IMR-90 (cell line): ENCODE results near the gene CCR3. TPM values are rescaled to one million over a fixed set of nuclear protein-coding genes. Genes with fewer than 3 reads are reported as not detected.

ENCODE experiments used
- ATAC-seq: fragments of 200-7000 bp; cut with Tn5 transposase; 2 replicates; pipeline ENCODE4 v1.9.1; 2020; ENCODE audit warnings: low read depth, mild to moderate bottlenecking, moderate library complexity
- BruUV-seq: library from RNA; stranded (reverse); fragments of 400-500 nt; replicated peaks from 2 replicates; lab custom pipeline; 2021; lab: Mats Ljungman, UMichigan
- CTCF ChIA-PET: fragments of 300-600 bp; formaldehyde crosslinking; extraction: SDS; loops from one replicate; lab custom pipeline; 2021; ENCODE audit warnings: antibody characterized with exemption; lab: Yijun Ruan, JAX
- POLR2A ChIA-PET: fragments of 300-600 bp; sonication (Branson Sonifier 250); formaldehyde crosslinking; loops from one replicate; lab custom pipeline; 2022; ENCODE audit warnings: antibody characterized with exemption; ENCODE audit not compliant: unreplicated experiment; lab: Charles Lee
- DNase-seq: peaks from one replicate; pipeline ENCODE4 v3.0.0; 2013
- H2AFZ ChIP-seq: replicated peaks from 2 replicates; pipeline ENCODE3; 2013; ENCODE audit warnings: low read length, mild to moderate bottlenecking; ENCODE audit not compliant: poor library complexity
- H2AK5ac ChIP-seq: 2 replicates; pipeline ENCODE4 v1.6.1; 2013; ENCODE audit warnings: low read depth, low read length, inconsistent platforms
- H2AK9ac ChIP-seq: replicated peaks from 2 replicates; pipeline ENCODE3; 2013; ENCODE audit warnings: mild to moderate bottlenecking, low read depth, low read length, moderate library complexity; ENCODE audit not compliant: poor library complexity
- H2BK120ac ChIP-seq: 2 replicates; pipeline ENCODE4 v1.6.1; 2013; ENCODE audit warnings: low read depth, low read length, inconsistent platforms
- H2BK15ac ChIP-seq: 3 replicates; pipeline ENCODE4 v1.6.1; 2013; ENCODE audit warnings: low read depth, low read length, inconsistent platforms
- H2BK20ac ChIP-seq: 2 replicates; pipeline ENCODE4 v1.6.1; 2013; ENCODE audit warnings: low read depth, mild to moderate bottlenecking, inconsistent platforms, low read length, moderate library complexity
- H2BK5ac ChIP-seq: 2 replicates; pipeline ENCODE4 v1.6.1; 2013; ENCODE audit warnings: mild to moderate bottlenecking, low read depth, low read length, inconsistent platforms; ENCODE audit not compliant: poor library complexity, severe bottlenecking
- H3K14ac ChIP-seq: replicated peaks from 2 replicates; pipeline ENCODE4 v1.6.1; 2013; ENCODE audit warnings: low read depth, low read length, inconsistent platforms
- H3K18ac ChIP-seq: 2 replicates; pipeline ENCODE4 v1.6.1; 2013; ENCODE audit warnings: low read depth, low read length, control low read depth
- H3K23ac ChIP-seq: 2 replicates; pipeline ENCODE4 v1.6.1; 2013; ENCODE audit warnings: low read depth, low read length, inconsistent platforms
- H3K27ac ChIP-seq: 2 replicates; pipeline ENCODE4 v1.5.1; 2013; ENCODE audit warnings: mild to moderate bottlenecking, control low read depth, low read length; ENCODE audit not compliant: insufficient read depth
- H3K27me3 ChIP-seq: 2 replicates; pipeline ENCODE4 v1.6.1; 2013; ENCODE audit warnings: low read length; ENCODE audit not compliant: control insufficient read depth, insufficient read depth
- H3K36me3 ChIP-seq: 2 replicates; pipeline ENCODE4 v1.6.1; 2013; ENCODE audit warnings: low read length, mixed read lengths; ENCODE audit not compliant: control insufficient read depth, insufficient read depth
- H3K4ac ChIP-seq: 2 replicates; pipeline ENCODE4 v1.6.1; 2013; ENCODE audit warnings: low read depth, low read length, inconsistent platforms
- H3K4me1 ChIP-seq: 2 replicates; pipeline ENCODE4 v1.6.1; 2013; ENCODE audit warnings: low read length, mixed read lengths; ENCODE audit not compliant: control insufficient read depth, insufficient read depth
- H3K4me2 ChIP-seq: 2 replicates; pipeline ENCODE4 v1.6.1; 2013; ENCODE audit warnings: low read depth, mild to moderate bottlenecking, control low read depth, low read length, moderate library complexity
- H3K4me3 ChIP-seq: 2 replicates; pipeline ENCODE4 v1.5.1; 2013; ENCODE audit warnings: low read depth, mild to moderate bottlenecking, control low read depth, low read length, moderate library complexity; ENCODE audit not compliant: insufficient read depth
- H3K56ac ChIP-seq: 2 replicates; pipeline ENCODE4 v1.6.1; 2013; ENCODE audit warnings: low read length, inconsistent platforms; ENCODE audit not compliant: insufficient read depth; ENCODE audit errors: extremely low read depth
- H3K79me1 ChIP-seq, 2 experiments: 2 replicates each; pipeline ENCODE4 v1.6.1; 2013; ENCODE audit warnings: low read length in 2 of 2, inconsistent platforms in 1 of 2, low read depth in 1 of 2
- H3K9ac ChIP-seq: 2 replicates; pipeline ENCODE4 v1.6.1; 2013; ENCODE audit warnings: low read depth, low read length, control low read depth
- H3K9me1 ChIP-seq: 2 replicates; pipeline ENCODE4 v1.6.1; 2013; ENCODE audit warnings: low read length, inconsistent platforms; ENCODE audit not compliant: insufficient read depth
- H3K9me3 ChIP-seq: 2 replicates; pipeline ENCODE4 v1.6.1; 2013; ENCODE audit warnings: low read length; ENCODE audit not compliant: control insufficient read depth, insufficient read depth
- H4K20me1 ChIP-seq: 2 replicates; pipeline ENCODE4 v1.6.1; 2013; ENCODE audit warnings: low read length, inconsistent platforms; ENCODE audit not compliant: insufficient read depth
- H4K5ac ChIP-seq: 2 replicates; pipeline ENCODE4 v1.6.1; 2013; ENCODE audit warnings: mild to moderate bottlenecking, low read depth, low read length, control low read depth
- H4K8ac ChIP-seq, 2 experiments: 2 replicates each; pipeline ENCODE4 v1.6.1; 2013; ENCODE audit warnings: low read depth in 2 of 2, low read length in 2 of 2, control low read depth in 1 of 2, inconsistent platforms in 1 of 2
- H4K91ac ChIP-seq: 2 replicates; pipeline ENCODE4 v1.6.1; 2013; ENCODE audit warnings: low read depth, low read length, inconsistent platforms; ENCODE audit not compliant: insufficient read depth
- BHLHE40 ChIP-seq: fragments of 150-350 bp; IDR thresholded peaks from 2 replicates; pipeline ENCODE4 v1.6.1; 2016; ENCODE audit warnings: mild to moderate bottlenecking, low read depth, low read length
- CEBPB ChIP-seq: IDR thresholded peaks from 2 replicates; pipeline ENCODE4 v1.6.1; 2012; ENCODE audit warnings: low read depth, low read length, improper control_type of control experiment
- CHD1 ChIP-seq: IDR thresholded peaks from 2 replicates; pipeline ENCODE4 v1.6.1; 2012; ENCODE audit warnings: low read depth, low read length, improper control_type of control experiment
- FOS ChIP-seq: fragments of 150-350 bp; IDR thresholded peaks from 2 replicates; pipeline ENCODE4 v1.6.1; 2016; ENCODE audit warnings: low read depth, low read length
- MAFK ChIP-seq: IDR thresholded peaks from 2 replicates; pipeline ENCODE4 v1.6.1; 2012; ENCODE audit warnings: low read depth, low read length, improper control_type of control experiment
- MAZ ChIP-seq: IDR thresholded peaks from 2 replicates; pipeline ENCODE4 v1.6.1; 2012; ENCODE audit warnings: low read depth, mild to moderate bottlenecking, low read length, improper control_type of control experiment, moderate library complexity, borderline replicate concordance
- MXI1 ChIP-seq: IDR thresholded peaks from 2 replicates; pipeline ENCODE4 v1.6.1; 2012; ENCODE audit warnings: low read depth, mild to moderate bottlenecking, low read length, moderate library complexity, borderline replicate concordance
- NFE2L2 ChIP-seq: fragments of 150-350 bp; IDR thresholded peaks from 2 replicates; pipeline ENCODE4 v1.6.1; 2016; ENCODE audit warnings: low read depth, mild to moderate bottlenecking, low read length
- POLR2A ChIP-seq: IDR thresholded peaks from 2 replicates; pipeline ENCODE4 v1.6.1; 2012; ENCODE audit warnings: mild to moderate bottlenecking, low read depth, low read length
- RAD21 ChIP-seq: IDR thresholded peaks from 2 replicates; pipeline ENCODE4 v1.6.1; 2012; ENCODE audit warnings: low read length, improper control_type of control experiment
- RCOR1 ChIP-seq: IDR thresholded peaks from 2 replicates; pipeline ENCODE4 v1.6.1; 2012; ENCODE audit warnings: mild to moderate bottlenecking, low read length, improper control_type of control experiment; ENCODE audit not compliant: insufficient replicate concordance
- RFX5 ChIP-seq: IDR thresholded peaks from 2 replicates; pipeline ENCODE4 v1.8.0; 2012; ENCODE audit warnings: low read depth, mild to moderate bottlenecking, low read length, moderate library complexity
- SMC3 ChIP-seq: fragments of 150-350 bp; IDR thresholded peaks from 2 replicates; pipeline ENCODE4 v1.6.1; 2016; ENCODE audit warnings: low read depth, mild to moderate bottlenecking, antibody characterized with exemption, low read length, moderate library complexity
- WGBS, 2 experiments: methylation state at CpG; one replicate each; pipeline versions ENCODE4 v1.1.5 to v1.1.7; 2013; ENCODE audit warnings: missing lambda C conversion rate in 2 of 2; ENCODE audit not compliant: insufficient read length in 1 of 2; ENCODE audit errors: extremely low coverage in 2 of 2; 5-methylcytosine and 5-hydroxymethylcytosine counted together
- dilution Hi-C: fragments of 300-500 bp; cut with HindIII; formaldehyde crosslinking; loops from one replicate; pipeline ENCODE4 v1.14.3; 2018; ENCODE audit warnings: low sequenced_read_pairs; ENCODE audit not compliant: unreplicated experiment
- in situ Hi-C: fragments of 300-500 bp; cut with MboI; formaldehyde crosslinking; loops from 3 replicates; pipeline ENCODE4 v1.14.3; 2019; ENCODE audit warnings: low sequenced_read_pairs, inconsistent platforms, mixed read lengths
- intact Hi-C: fragments of 100-400 bp; cut with micrococcal nuclease; formaldehyde crosslinking; loops from 2 replicates; pipeline ENCODE4 v1.10.0; 2022
- polyA plus RNA-seq, 3 experiments: library from polyadenylated mRNA; depleted of rRNA; stranded (reverse); fragments of >200 nt; gene quantifications; 2 replicates each; pipeline ENCODE4 v1.2.3, GENCODE V29; 2012; ENCODE audit warnings: low replicate concordance in 1 of 3
- total RNA-seq: library from RNA; depleted of rRNA; stranded (reverse); fragments of >200 nt; gene quantifications from 2 replicates; pipeline ENCODE4 v1.2.3, GENCODE V29; 2012
- TF ChIP-seq, protein P1 (sequence below): conservative IDR thresholded peaks from 2 replicates; pipeline ENCODE4 v1.5.1; 2012; ENCODE audit warnings: mild to moderate bottlenecking, low read depth, low read length, improper control_type of control experiment
- TF ChIP-seq, protein P2 (sequence below): fragments of 150-350 bp; IDR thresholded peaks from 2 replicates; pipeline ENCODE4 v1.6.1; 2017; ENCODE audit warnings: mild to moderate bottlenecking, antibody characterized with exemption, low read length, low read depth
- TF ChIP-seq, protein P3 (sequence below): fragments of 150-350 bp; IDR thresholded peaks from 2 replicates; pipeline ENCODE4 v1.6.1; 2016; ENCODE audit warnings: low read depth, mild to moderate bottlenecking, low read length, moderate library complexity, borderline replicate concordance

CCR3 gene
- total and polyA plus RNA-seq, 2 of the 4 experiments (the other 2 are of a cell fraction), result not detected

DNA sequence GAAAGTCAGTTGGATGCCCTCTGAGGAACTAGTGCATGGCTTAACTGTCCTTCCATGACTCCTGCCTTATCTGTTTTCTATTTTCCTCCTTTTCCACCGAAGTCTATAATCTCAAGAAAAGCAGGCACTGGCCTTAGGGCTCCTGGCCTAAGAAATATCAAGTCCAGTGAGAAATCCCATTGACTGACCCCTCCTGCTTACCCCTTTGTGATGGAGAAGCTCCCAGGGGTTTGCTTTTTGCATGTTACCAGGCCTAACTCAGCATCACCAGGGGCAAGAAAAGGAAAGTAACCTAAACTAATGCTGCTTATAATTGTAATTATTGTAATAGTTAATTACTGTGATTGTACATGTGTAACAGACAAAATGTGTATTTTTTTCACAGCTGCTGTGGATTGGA, 21.7 kb downstream of the CCR3 start:
- no peaks in the 10 kb centered on the region for H3K9me1 ChIP-seq
- no peak overlapping the region for H4K91ac ChIP-seq
- H3K4me1 ChIP-seq, result no peaks in the 10 kb centered on the region
- ChIA-PET CTCF (no interaction called here), POLR2A (no interaction called here)
- H3K9ac ChIP-seq, result no peak overlapping the region
- no peak overlapping the region for H3K18ac ChIP-seq
- H3K36me3 ChIP-seq, result no peaks in the 10 kb centered on the region
- no CpG with 5 or more reads among the region's 1 CpG for WGBS, 2 experiments
- no peak overlapping the region for H2BK20ac ChIP-seq
- no peak overlapping the region for H3K4me2 ChIP-seq
- BruUV-seq, result no TSS peak
- H2AFZ ChIP-seq, result no peak overlapping the region
- no peak overlapping the region for H2BK120ac ChIP-seq
- H4K5ac ChIP-seq, result no peak overlapping the region
- ATAC-seq, result no peak
- intact Hi-C loops (no loop called here), in situ Hi-C loops (no loop called here), dilution Hi-C loops (no loop called here)
- H3K4ac ChIP-seq, result no peak overlapping the region
- no peak overlapping the region for H2BK5ac ChIP-seq
- no peak overlapping the region for H2AK9ac ChIP-seq
- H3K79me1 ChIP-seq, result no peaks in the 10 kb centered on the region
- DNase-seq, result no peak
- H3K14ac ChIP-seq, result no peak overlapping the region
- no peak overlapping the region for H3K23ac ChIP-seq
- no peaks in the 10 kb centered on the region for H4K20me1 ChIP-seq
- H3K27ac ChIP-seq, result no peak overlapping the region
- no peaks in the 10 kb centered on the region for H3K9me3 ChIP-seq
- no peak for TF ChIP-seq MAZ
- no peak for TF ChIP-seq CHD1
- no peak for TF ChIP-seq MAFK
- TF ChIP-seq, protein P1, sequence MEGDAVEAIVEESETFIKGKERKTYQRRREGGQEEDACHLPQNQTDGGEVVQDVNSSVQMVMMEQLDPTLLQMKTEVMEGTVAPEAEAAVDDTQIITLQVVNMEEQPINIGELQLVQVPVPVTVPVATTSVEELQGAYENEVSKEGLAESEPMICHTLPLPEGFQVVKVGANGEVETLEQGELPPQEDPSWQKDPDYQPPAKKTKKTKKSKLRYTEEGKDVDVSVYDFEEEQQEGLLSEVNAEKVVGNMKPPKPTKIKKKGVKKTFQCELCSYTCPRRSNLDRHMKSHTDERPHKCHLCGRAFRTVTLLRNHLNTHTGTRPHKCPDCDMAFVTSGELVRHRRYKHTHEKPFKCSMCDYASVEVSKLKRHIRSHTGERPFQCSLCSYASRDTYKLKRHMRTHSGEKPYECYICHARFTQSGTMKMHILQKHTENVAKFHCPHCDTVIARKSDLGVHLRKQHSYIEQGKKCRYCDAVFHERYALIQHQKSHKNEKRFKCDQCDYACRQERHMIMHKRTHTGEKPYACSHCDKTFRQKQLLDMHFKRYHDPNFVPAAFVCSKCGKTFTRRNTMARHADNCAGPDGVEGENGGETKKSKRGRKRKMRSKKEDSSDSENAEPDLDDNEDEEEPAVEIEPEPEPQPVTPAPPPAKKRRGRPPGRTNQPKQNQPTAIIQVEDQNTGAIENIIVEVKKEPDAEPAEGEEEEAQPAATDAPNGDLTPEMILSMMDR, result no peak
- no peak for TF ChIP-seq NFE2L2
- TF ChIP-seq SMC3, result no peak
- TF ChIP-seq CEBPB, result no peak
- TF ChIP-seq RCOR1, result no peak
- TF ChIP-seq, protein P2, sequence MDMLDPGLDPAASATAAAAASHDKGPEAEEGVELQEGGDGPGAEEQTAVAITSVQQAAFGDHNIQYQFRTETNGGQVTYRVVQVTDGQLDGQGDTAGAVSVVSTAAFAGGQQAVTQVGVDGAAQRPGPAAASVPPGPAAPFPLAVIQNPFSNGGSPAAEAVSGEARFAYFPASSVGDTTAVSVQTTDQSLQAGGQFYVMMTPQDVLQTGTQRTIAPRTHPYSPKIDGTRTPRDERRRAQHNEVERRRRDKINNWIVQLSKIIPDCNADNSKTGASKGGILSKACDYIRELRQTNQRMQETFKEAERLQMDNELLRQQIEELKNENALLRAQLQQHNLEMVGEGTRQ, result no peak
- no peak for TF ChIP-seq MXI1
- no peak for TF ChIP-seq POLR2A
- TF ChIP-seq RFX5, result no peak
- TF ChIP-seq, protein P3, sequence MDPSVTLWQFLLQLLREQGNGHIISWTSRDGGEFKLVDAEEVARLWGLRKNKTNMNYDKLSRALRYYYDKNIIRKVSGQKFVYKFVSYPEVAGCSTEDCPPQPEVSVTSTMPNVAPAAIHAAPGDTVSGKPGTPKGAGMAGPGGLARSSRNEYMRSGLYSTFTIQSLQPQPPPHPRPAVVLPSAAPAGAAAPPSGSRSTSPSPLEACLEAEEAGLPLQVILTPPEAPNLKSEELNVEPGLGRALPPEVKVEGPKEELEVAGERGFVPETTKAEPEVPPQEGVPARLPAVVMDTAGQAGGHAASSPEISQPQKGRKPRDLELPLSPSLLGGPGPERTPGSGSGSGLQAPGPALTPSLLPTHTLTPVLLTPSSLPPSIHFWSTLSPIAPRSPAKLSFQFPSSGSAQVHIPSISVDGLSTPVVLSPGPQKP, result no peak
- TF ChIP-seq BHLHE40, result no peak
- TF ChIP-seq FOS, result no peak
- TF ChIP-seq RAD21, result no peak
- H3K4me3 ChIP-seq, result no peak overlapping the region
- H3K27me3 ChIP-seq, result peaks cover 9% of the 10 kb centered on the region
- no peak overlapping the region for H4K8ac ChIP-seq
- no peak overlapping the region for H3K56ac ChIP-seq
- no peak overlapping the region for H2BK15ac ChIP-seq
- H2AK5ac ChIP-seq, result no peak overlapping the region
